Mesendoderm (in vitro differentiated cells): ENCODE results near the gene LRTM1.

Source experiments
- DNase-seq: peaks from one replicate; pipeline ENCODE4 v3.0.0; 2013
- H2AK5ac ChIP-seq: 2 replicates; pipeline ENCODE4 v1.6.1; 2013; ENCODE audit warnings: low read length, inconsistent platforms
- H2BK120ac ChIP-seq: 2 replicates; pipeline ENCODE4 v1.6.1; 2013; ENCODE audit warnings: low read depth, mild to moderate bottlenecking, low read length, moderate library complexity, mixed read lengths
- H2BK15ac ChIP-seq: replicated peaks from 2 replicates; pipeline ENCODE4 v1.6.1; 2013; ENCODE audit warnings: low read depth, mild to moderate bottlenecking, moderate library complexity
- H2BK5ac ChIP-seq: 2 replicates; pipeline ENCODE4 v1.6.1; 2013; ENCODE audit warnings: low read length, inconsistent platforms
- H3K18ac ChIP-seq: 2 replicates; pipeline ENCODE4 v1.6.1; 2013; ENCODE audit warnings: mild to moderate bottlenecking, low read length, mixed read lengths
- H3K23ac ChIP-seq: one replicate; pipeline ENCODE4 v1.6.1; 2013; ENCODE audit warnings: low read length
- H3K27ac ChIP-seq: 2 replicates; pipeline ENCODE4 v1.5.1; 2013; ENCODE audit warnings: low read depth, mild to moderate bottlenecking, inconsistent platforms, low read length, moderate library complexity
- H3K27me3 ChIP-seq: 2 replicates; pipeline ENCODE4 v1.6.1; 2013; ENCODE audit warnings: low read length, control low read depth, mild to moderate bottlenecking, inconsistent platforms; ENCODE audit not compliant: insufficient read depth, poor library complexity
- H3K36me3 ChIP-seq: 2 replicates; pipeline ENCODE4 v1.6.1; 2013; ENCODE audit warnings: low read length, inconsistent platforms; ENCODE audit not compliant: control insufficient read depth, insufficient read depth
- H3K4ac ChIP-seq: one replicate; pipeline ENCODE4 v1.6.1; 2013; ENCODE audit warnings: low read depth, mild to moderate bottlenecking, low read length, moderate library complexity
- H3K4me1 ChIP-seq: 2 replicates; pipeline ENCODE4 v1.6.1; 2013; ENCODE audit warnings: low read depth, low read length, inconsistent platforms; ENCODE audit not compliant: control insufficient read depth
- H3K4me2 ChIP-seq: 2 replicates; pipeline ENCODE4 v1.6.1; 2013; ENCODE audit warnings: low read length
- H3K4me3 ChIP-seq: 2 replicates; pipeline ENCODE4 v1.5.1; 2013; ENCODE audit warnings: mild to moderate bottlenecking, low read length
- H3K56ac ChIP-seq: one replicate; pipeline ENCODE4 v1.6.1; 2013; ENCODE audit warnings: low read length
- H3K79me1 ChIP-seq: 2 replicates; pipeline ENCODE4 v1.6.1; 2013; ENCODE audit warnings: low read length, inconsistent platforms
- H3K79me2 ChIP-seq: 2 replicates; pipeline ENCODE4 v1.6.1; 2013; ENCODE audit warnings: mild to moderate bottlenecking, low read length; ENCODE audit not compliant: control insufficient read depth, insufficient read depth
- H3K9ac ChIP-seq: 2 replicates; pipeline ENCODE4 v1.6.1; 2013; ENCODE audit warnings: low read length, inconsistent platforms
- H4K5ac ChIP-seq: one replicate; pipeline ENCODE4 v1.6.1; 2013; ENCODE audit warnings: low read length
- H4K8ac ChIP-seq: one replicate; pipeline ENCODE4 v1.6.1; 2013; ENCODE audit warnings: low read depth, mild to moderate bottlenecking, control low read depth, low read length, moderate library complexity
- WGBS: extraction: QIAGEN DNeasy Blood & Tissue Kit; methylation state at CpG from one replicate; pipeline ENCODE4 v1.1.7; 2013; ENCODE audit warnings: low lambda C conversion rate, missing lambda C conversion rate; ENCODE audit not compliant: insufficient coverage; ENCODE audit errors: extremely low coverage; 5-methylcytosine and 5-hydroxymethylcytosine counted together

Gene LRTM1

GRCh38 chr3:54914180-54914579, 13.7 kb downstream of the LRTM1 start:
- H3K27me3 ChIP-seq, result no peaks in the 10 kb centered on the region
- H3K36me3 ChIP-seq, result no peaks in the 10 kb centered on the region
- no CpG with 5 or more reads among the region's 2 CpGs for WGBS
- no peak overlapping the region for H4K5ac ChIP-seq
- H3K79me2 ChIP-seq, result no peaks in the 10 kb centered on the region
- H3K23ac ChIP-seq, result no peak overlapping the region
- H2BK15ac ChIP-seq, result no peak overlapping the region
- no peak overlapping the region for H3K4ac ChIP-seq
- no peak overlapping the region for H2BK120ac ChIP-seq
- H3K4me3 ChIP-seq, result no peak overlapping the region
- H2BK5ac ChIP-seq, result no peak overlapping the region
- H3K9ac ChIP-seq, result no peak overlapping the region
- H3K27ac ChIP-seq, result no peak overlapping the region
- H2AK5ac ChIP-seq, result no peak overlapping the region
- H3K4me1 ChIP-seq, result no peaks in the 10 kb centered on the region
- no peak overlapping the region for H4K8ac ChIP-seq
- no peaks in the 10 kb centered on the region for H3K79me1 ChIP-seq
- H3K56ac ChIP-seq, result no peak overlapping the region
- H3K4me2 ChIP-seq, result no peak overlapping the region
- no peak overlapping the region for H3K18ac ChIP-seq
- no peak for DNase-seq

GRCh38 chr3:54909191-54909590, 18.7 kb downstream of the LRTM1 start:
- no peak overlapping the region for H2BK120ac ChIP-seq
- H2BK15ac ChIP-seq, result no peak overlapping the region
- H2BK5ac ChIP-seq, result no peak overlapping the region
- no peak overlapping the region for H3K56ac ChIP-seq
- no peaks in the 10 kb centered on the region for H3K27me3 ChIP-seq
- H2AK5ac ChIP-seq, result no peak overlapping the region
- no peak overlapping the region for H3K23ac ChIP-seq
- no peaks in the 10 kb centered on the region for H3K79me1 ChIP-seq
- DNase-seq, result no peak
- H3K27ac ChIP-seq, result no peak overlapping the region
- no peak overlapping the region for H3K4me3 ChIP-seq
- H4K8ac ChIP-seq, result no peak overlapping the region
- no peak overlapping the region for H4K5ac ChIP-seq
- no CpG with 5 or more reads among the region's 2 CpGs for WGBS
- no peak overlapping the region for H3K18ac ChIP-seq
- H3K4me1 ChIP-seq, result no peaks in the 10 kb centered on the region
- no peaks in the 10 kb centered on the region for H3K36me3 ChIP-seq
- no peaks in the 10 kb centered on the region for H3K79me2 ChIP-seq
- H3K4ac ChIP-seq, result no peak overlapping the region
- H3K9ac ChIP-seq, result no peak overlapping the region
- no peak overlapping the region for H3K4me2 ChIP-seq

- H3K27ac ChIP-seq, result no peak overlapping the region
- WGBS, result no CpG with 5 or more reads among the region's 2 CpGs
These were observed 21.1 kb downstream of the LRTM1 start for GRCh38 chr3:54906763-54907162.

GRCh38 chr3:54905920-54906319, 21.9 kb downstream of the LRTM1 start:
- Histone ChIP-seq H4K8ac (no peak overlapping the region), H3K27ac (no peak overlapping the region)

More at GRCh38 chr3:54906763-54907162, 21.1 kb downstream of the LRTM1 start:
- H3K4ac ChIP-seq, result no peak overlapping the region
- H3K79me1 ChIP-seq, result no peaks in the 10 kb centered on the region
- no peaks in the 10 kb centered on the region for H3K79me2 ChIP-seq
- no peak overlapping the region for H2AK5ac ChIP-seq
- no peaks in the 10 kb centered on the region for H3K4me1 ChIP-seq
- no peak overlapping the region for H2BK120ac ChIP-seq
- H3K9ac ChIP-seq, result no peak overlapping the region
- no peak overlapping the region for H2BK15ac ChIP-seq
- no peak overlapping the region for H3K18ac ChIP-seq
- no peak overlapping the region for H3K56ac ChIP-seq
- no peak overlapping the region for H4K5ac ChIP-seq
- no peak for DNase-seq
- no peaks in the 10 kb centered on the region for H3K27me3 ChIP-seq
- H4K8ac ChIP-seq, result no peak overlapping the region
- H3K23ac ChIP-seq, result no peak overlapping the region
- H3K4me2 ChIP-seq, result no peak overlapping the region
- H3K4me3 ChIP-seq, result no peak overlapping the region
- H2BK5ac ChIP-seq, result no peak overlapping the region
- peaks cover 2% of the 10 kb centered on the region for H3K36me3 ChIP-seq

GRCh38 chr3:54905261-54905888, 22.5 kb downstream of the LRTM1 start:
- Histone ChIP-seq H3K4me2 (no peak overlapping the region), H3K27ac (no peak overlapping the region)

More at GRCh38 chr3:54905920-54906319, 21.9 kb downstream of the LRTM1 start:
- Histone ChIP-seq H2BK15ac (no peak overlapping the region), H2BK5ac (no peak overlapping the region), H3K23ac (peak overlapping the region; percentile 85), H3K4ac (no peak overlapping the region), H3K4me1 (no peaks in the 10 kb centered on the region), H4K5ac (no peak overlapping the region), H3K9ac (no peak overlapping the region), H3K4me2 (no peak overlapping the region), H3K79me2 (no peaks in the 10 kb centered on the region), H2AK5ac (no peak overlapping the region), H3K27me3 (no peaks in the 10 kb centered on the region), H2BK120ac (no peak overlapping the region), H3K4me3 (no peak overlapping the region), H3K36me3 (peaks cover 2% of the 10 kb centered on the region), H3K56ac (no peak overlapping the region), H3K79me1 (no peaks in the 10 kb centered on the region), H3K18ac (no peak overlapping the region)
- DNase-seq, result no peak
- no CpG with 5 or more reads among the region's 3 CpGs for WGBS

More at GRCh38 chr3:54905261-54905888, 22.5 kb downstream of the LRTM1 start:
- no peak overlapping the region for H2AK5ac ChIP-seq
- peak; percentile 13 for DNase-seq
- no peak overlapping the region for H4K5ac ChIP-seq
- H4K8ac ChIP-seq, result no peak overlapping the region
- no peak overlapping the region for H3K56ac ChIP-seq
- no peak overlapping the region for H2BK15ac ChIP-seq
- H3K36me3 ChIP-seq, result peaks cover 2% of the 10 kb centered on the region
- no peak overlapping the region for H3K4me3 ChIP-seq
- H3K79me2 ChIP-seq, result no peaks in the 10 kb centered on the region
- WGBS, result no CpG with 5 or more reads among the region's 2 CpGs
- H2BK120ac ChIP-seq, result no peak overlapping the region
- no peak overlapping the region for H2BK5ac ChIP-seq
- no peaks in the 10 kb centered on the region for H3K27me3 ChIP-seq
- no peaks in the 10 kb centered on the region for H3K4me1 ChIP-seq
- no peak overlapping the region for H3K9ac ChIP-seq
- H3K23ac ChIP-seq, result no peak overlapping the region
- no peak overlapping the region for H3K18ac ChIP-seq
- H3K79me1 ChIP-seq, result no peaks in the 10 kb centered on the region
- H3K4ac ChIP-seq, result no peak overlapping the region
